ENCODE measurements around the gene TAB2. TPM values are rescaled to one million over a fixed set of nuclear protein-coding genes. Genes with fewer than 3 reads are reported as not detected.

The TAB2 gene
- total and polyA plus RNA-seq, 9 of the 15 experiments (the other 6 are each of a cell fraction or from before 2014, with no cell fraction given): 9.1 to 38.3 (median 18.6) TPM

DNA sequence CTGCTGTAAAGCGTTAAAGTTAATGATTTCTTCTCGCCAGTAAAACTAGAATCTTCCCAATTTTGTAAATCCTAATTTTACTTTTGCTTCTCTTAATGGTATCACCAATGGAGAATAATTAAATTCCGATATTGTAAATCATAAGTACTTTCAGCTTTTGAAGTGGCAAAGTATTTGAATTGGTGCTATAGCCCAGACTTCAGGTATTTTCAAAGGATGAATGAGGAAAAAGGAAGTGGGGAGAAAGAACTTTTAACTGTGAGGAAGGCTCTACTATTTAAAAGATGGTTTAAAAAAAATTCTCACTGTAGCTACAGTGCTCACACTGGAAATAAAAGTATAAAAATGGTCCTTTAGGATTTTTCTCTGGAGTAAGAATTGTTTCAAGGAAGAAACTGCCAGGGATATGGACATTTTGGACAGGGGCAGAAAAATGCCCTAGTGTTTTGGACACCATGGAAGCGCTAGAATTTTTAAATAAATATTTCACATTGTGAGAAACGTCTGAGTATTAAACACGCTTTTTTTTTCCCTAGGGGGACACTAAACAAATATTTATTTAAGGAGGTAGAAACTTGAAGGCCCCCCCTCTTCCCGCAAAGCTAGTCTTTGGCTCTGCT lies 1.3 kb upstream of the TAB2 start (continued):
- TF ChIP-seq, protein P1, sequence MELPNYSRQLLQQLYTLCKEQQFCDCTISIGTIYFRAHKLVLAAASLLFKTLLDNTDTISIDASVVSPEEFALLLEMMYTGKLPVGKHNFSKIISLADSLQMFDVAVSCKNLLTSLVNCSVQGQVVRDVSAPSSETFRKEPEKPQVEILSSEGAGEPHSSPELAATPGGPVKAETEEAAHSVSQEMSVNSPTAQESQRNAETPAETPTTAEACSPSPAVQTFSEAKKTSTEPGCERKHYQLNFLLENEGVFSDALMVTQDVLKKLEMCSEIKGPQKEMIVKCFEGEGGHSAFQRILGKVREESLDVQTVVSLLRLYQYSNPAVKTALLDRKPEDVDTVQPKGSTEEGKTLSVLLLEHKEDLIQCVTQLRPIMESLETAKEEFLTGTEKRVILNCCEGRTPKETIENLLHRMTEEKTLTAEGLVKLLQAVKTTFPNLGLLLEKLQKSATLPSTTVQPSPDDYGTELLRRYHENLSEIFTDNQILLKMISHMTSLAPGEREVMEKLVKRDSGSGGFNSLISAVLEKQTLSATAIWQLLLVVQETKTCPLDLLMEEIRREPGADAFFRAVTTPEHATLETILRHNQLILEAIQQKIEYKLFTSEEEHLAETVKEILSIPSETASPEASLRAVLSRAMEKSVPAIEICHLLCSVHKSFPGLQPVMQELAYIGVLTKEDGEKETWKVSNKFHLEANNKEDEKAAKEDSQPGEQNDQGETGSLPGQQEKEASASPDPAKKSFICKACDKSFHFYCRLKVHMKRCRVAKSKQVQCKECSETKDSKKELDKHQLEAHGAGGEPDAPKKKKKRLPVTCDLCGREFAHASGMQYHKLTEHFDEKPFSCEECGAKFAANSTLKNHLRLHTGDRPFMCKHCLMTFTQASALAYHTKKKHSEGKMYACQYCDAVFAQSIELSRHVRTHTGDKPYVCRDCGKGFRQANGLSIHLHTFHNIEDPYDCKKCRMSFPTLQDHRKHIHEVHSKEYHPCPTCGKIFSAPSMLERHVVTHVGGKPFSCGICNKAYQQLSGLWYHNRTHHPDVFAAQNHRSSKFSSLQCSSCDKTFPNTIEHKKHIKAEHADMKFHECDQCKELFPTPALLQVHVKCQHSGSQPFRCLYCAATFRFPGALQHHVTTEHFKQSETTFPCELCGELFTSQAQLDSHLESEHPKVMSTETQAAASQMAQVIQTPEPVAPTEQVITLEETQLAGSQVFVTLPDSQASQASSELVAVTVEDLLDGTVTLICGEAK (IDR thresholded peaks at IDR 0.05): 0 out of 2 replicates have a peak, but pooled peaks have one; percentile 33
- TF ChIP-seq, protein P1 (CRISPR knock-in tag; IDR thresholded peaks at IDR 0.05): no peak
- TF ChIP-seq, protein P2, sequence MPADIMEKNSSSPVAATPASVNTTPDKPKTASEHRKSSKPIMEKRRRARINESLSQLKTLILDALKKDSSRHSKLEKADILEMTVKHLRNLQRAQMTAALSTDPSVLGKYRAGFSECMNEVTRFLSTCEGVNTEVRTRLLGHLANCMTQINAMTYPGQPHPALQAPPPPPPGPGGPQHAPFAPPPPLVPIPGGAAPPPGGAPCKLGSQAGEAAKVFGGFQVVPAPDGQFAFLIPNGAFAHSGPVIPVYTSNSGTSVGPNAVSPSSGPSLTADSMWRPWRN (IDR thresholded peaks at IDR 0.05; ENCODE audit: low read depth): peak; percentile 24; the same call in 1 of the 2 replicates
- TF ChIP-seq POLR3A (IDR thresholded peaks at IDR 0.05; ENCODE audit: borderline replicate concordance, extremely low read depth, insufficient read depth, insufficient read length) (no peak), ZNF696 (CRISPR knock-in tag; conservative IDR thresholded peaks at IDR 0.05) (no peak), ZNF134 (CRISPR knock-in tag; conservative IDR thresholded peaks at IDR 0.05) (no peak), SNIP1 (IDR thresholded peaks at IDR 0.05; ENCODE audit: low read depth) (no peak), ERF (CRISPR knock-in tag; IDR thresholded peaks at IDR 0.05) (no peak), SPI1 (IDR thresholded peaks at IDR 0.05; ENCODE audit: borderline replicate concordance, low read depth, low read length) (peak; percentile 79; the same call in 1 of the 2 replicates)
- TF ChIP-seq, protein P3, sequence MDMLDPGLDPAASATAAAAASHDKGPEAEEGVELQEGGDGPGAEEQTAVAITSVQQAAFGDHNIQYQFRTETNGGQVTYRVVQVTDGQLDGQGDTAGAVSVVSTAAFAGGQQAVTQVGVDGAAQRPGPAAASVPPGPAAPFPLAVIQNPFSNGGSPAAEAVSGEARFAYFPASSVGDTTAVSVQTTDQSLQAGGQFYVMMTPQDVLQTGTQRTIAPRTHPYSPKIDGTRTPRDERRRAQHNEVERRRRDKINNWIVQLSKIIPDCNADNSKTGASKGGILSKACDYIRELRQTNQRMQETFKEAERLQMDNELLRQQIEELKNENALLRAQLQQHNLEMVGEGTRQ (CRISPR knock-in tag; IDR thresholded peaks at IDR 0.05): no peak
- TF ChIP-seq, protein P4, sequence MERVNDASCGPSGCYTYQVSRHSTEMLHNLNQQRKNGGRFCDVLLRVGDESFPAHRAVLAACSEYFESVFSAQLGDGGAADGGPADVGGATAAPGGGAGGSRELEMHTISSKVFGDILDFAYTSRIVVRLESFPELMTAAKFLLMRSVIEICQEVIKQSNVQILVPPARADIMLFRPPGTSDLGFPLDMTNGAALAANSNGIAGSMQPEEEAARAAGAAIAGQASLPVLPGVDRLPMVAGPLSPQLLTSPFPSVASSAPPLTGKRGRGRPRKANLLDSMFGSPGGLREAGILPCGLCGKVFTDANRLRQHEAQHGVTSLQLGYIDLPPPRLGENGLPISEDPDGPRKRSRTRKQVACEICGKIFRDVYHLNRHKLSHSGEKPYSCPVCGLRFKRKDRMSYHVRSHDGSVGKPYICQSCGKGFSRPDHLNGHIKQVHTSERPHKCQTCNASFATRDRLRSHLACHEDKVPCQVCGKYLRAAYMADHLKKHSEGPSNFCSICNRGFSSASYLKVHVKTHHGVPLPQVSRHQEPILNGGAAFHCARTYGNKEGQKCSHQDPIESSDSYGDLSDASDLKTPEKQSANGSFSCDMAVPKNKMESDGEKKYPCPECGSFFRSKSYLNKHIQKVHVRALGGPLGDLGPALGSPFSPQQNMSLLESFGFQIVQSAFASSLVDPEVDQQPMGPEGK (CRISPR knock-in tag; IDR thresholded peaks at IDR 0.05; ENCODE audit: borderline replicate concordance): no peak
